ENCODE data around the gene ACRV1. TPM values are rescaled to one million over a fixed set of nuclear protein-coding genes. Genes with fewer than 3 reads are reported as not detected.

The ACRV1 gene
- total and polyA plus RNA-seq, 2 donors (not counting 3 experiments of a cell fraction or from before 2014, with no cell fraction given) = not detected

DNA sequence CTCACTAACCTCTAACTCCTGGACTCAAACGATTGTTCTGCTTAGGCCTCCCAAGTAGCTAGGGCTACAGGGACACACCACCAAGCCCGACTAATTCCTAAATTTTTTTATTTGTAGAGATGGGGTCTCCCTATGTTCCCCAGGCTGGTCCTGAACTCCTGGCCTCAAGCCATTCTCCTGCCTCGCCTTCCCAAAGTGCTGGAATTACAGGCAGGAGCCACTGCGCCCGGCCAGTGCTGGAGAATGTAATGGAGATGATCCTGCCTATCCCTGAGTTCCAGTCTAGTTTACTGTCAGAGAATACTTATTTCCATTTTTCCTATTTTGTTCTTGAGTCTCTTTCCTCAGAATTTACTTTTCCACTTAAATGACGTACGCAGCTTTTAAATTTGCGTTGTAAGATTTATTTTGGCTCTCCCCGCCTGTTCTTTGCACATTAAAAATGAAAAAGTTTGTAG is 55.9 kb downstream of the ACRV1 start, which contains the start of gene CHEK1:
TSS of gene CHEK1 (plus strand) at position 408 of the 458 bp plus-strand sequence. CDS start 1,606 bp downstream, outside the sequence.
- ChIA-PET POLR2A (no interaction called here), CTCF (interaction anchor here (0.8 to 7.0 kb wide), 3 partner anchors 45 to 263 kb away, joined by 4 to 44 read pairs (median 15); partner anchors contain the start of gene HYLS1)
- H3K4me2 ChIP-seq (ENCODE audit: insufficient read depth, low read length) = peak within 1 kb of the TSS; percentile 96

More for the DNA sequence above, 55.9 kb downstream of the ACRV1 start, which contains the start of gene CHEK1:
- peak within 1 kb of the TSS; percentile 28 for H2AFZ ChIP-seq (ENCODE audit: low read depth, low read length)
- H4K20me1 ChIP-seq (replicated peaks; ENCODE audit: control insufficient read depth, extremely low read depth, insufficient read depth, low read length) = no peaks in the 10 kb centered on the region
- H3K9me3 ChIP-seq (replicated peaks; ENCODE audit: control insufficient read depth, insufficient read depth, low read length) = no peaks in the 10 kb centered on the region
- intact Hi-C loops (cut with micrococcal nuclease) = loop anchor here (1.0 to 5.0 kb wide), 4 partner anchors 32 to 263 kb away; partner anchors contain the start of genes EI24, FEZ1, HYLS1 and STT3A
- peak within 1 kb of the TSS; percentile 24 to 91 (median 60) for H3K4me3 ChIP-seq (replicated peaks in 1 of 3; ENCODE audit: insufficient read depth in 1 of 3, low read depth in 1 of 3, low read length in 3 of 3)
- dilution Hi-C loops (cut with MboI; ENCODE audit: extremely low pct_ligation_motif_present, low sequenced_read_pairs) = no loop called here
- DNase-seq (ENCODE audit: low read depth, low spot score) = no peak
- H3K27me3 ChIP-seq (ENCODE audit: control insufficient read depth in 2 of 2, insufficient read depth in 2 of 2, low read length in 2 of 2) = no peaks in the 10 kb centered on the region
- peak within 1 kb of the TSS; percentile 49 for H3K27ac ChIP-seq (ENCODE audit: insufficient read depth, low read depth, low read length)
- peaks cover 4 to 14% of the 10 kb centered on the region in 2 experiments for H3K36me3 ChIP-seq (ENCODE audit: control insufficient read depth in 2 of 2, extremely low read depth in 1 of 2, insufficient read depth in 2 of 2, low read length in 2 of 2)
- TF ChIP-seq, protein P1, sequence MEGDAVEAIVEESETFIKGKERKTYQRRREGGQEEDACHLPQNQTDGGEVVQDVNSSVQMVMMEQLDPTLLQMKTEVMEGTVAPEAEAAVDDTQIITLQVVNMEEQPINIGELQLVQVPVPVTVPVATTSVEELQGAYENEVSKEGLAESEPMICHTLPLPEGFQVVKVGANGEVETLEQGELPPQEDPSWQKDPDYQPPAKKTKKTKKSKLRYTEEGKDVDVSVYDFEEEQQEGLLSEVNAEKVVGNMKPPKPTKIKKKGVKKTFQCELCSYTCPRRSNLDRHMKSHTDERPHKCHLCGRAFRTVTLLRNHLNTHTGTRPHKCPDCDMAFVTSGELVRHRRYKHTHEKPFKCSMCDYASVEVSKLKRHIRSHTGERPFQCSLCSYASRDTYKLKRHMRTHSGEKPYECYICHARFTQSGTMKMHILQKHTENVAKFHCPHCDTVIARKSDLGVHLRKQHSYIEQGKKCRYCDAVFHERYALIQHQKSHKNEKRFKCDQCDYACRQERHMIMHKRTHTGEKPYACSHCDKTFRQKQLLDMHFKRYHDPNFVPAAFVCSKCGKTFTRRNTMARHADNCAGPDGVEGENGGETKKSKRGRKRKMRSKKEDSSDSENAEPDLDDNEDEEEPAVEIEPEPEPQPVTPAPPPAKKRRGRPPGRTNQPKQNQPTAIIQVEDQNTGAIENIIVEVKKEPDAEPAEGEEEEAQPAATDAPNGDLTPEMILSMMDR (IDR thresholded peaks at IDR 0.05; ENCODE audit: extremely low read depth in 1 of 2, insufficient read depth in 1 of 2, low read depth in 1 of 2, low read length in 2 of 2) = no peak
- TF ChIP-seq EZH2 (IDR thresholded peaks at IDR 0.05; ENCODE audit: borderline replicate concordance, low read depth, low read length, severe bottlenecking) = no peak
- no peak for TF ChIP-seq POLR2A (IDR thresholded peaks at IDR 0.05; ENCODE audit: low read depth, low read length)
- TF ChIP-seq GATA2 (IDR thresholded peaks at IDR 0.05; ENCODE audit: insufficient read depth, insufficient read length, low read depth, low read length) = no peak
- TF ChIP-seq POLR2AphosphoS5 (IDR thresholded peaks at IDR 0.05; ENCODE audit: insufficient read depth, low read depth, low read length) = no peak
- no peak for TF ChIP-seq MYC (IDR thresholded peaks at IDR 0.05; ENCODE audit: low read depth, low read length)
- H3K9me1 ChIP-seq (replicated peaks; ENCODE audit: control insufficient read depth, extremely low read depth, insufficient read depth, low read length) = no peaks in the 10 kb centered on the region
- no TSS peak for BruUV-seq (replicated peaks)
- peaks cover 14% of the 10 kb centered on the region for H3K79me2 ChIP-seq (ENCODE audit: control insufficient read depth, insufficient read depth, low read length)
- no peak for FAIRE-seq
- H3K4me1 ChIP-seq (ENCODE audit: control insufficient read depth, extremely low read depth, insufficient read depth, low read length) = peaks cover 27% of the 10 kb centered on the region
- H3K9ac ChIP-seq (replicated peaks; ENCODE audit: extremely low read depth, insufficient read depth, low read length) = peak within 1 kb of the TSS; percentile 64

Measured in endothelial cell of umbilical vein (primary cell).